GM12875 (cell line): ENCODE results near the gene PAX2.

Experiments
- H3K4me3 ChIP-seq: one replicate; pipeline ENCODE4 v1.5.1; 2011; ENCODE audit warnings: low read depth, low read length, control low read depth
- CTCF ChIP-seq: IDR thresholded peaks from 2 replicates; pipeline ENCODE4 v1.5.1; 2011; ENCODE audit warnings: low read depth, mild to moderate bottlenecking, control low read depth, inconsistent platforms, low read length, moderate library complexity, borderline replicate concordance; ENCODE audit not compliant: insufficient read depth

PAX2 gene

GRCh38 chr10:100805543-100806355, 60.4 kb downstream of the PAX2 start:
- TF ChIP-seq CTCF = no peak
- no peak overlapping the region for H3K4me3 ChIP-seq

- H3K4me3 ChIP-seq = no peak overlapping the region
- TF ChIP-seq CTCF = no peak
These were observed 60.9 kb downstream of the PAX2 start for GRCh38 chr10:100806356-100806645.

GRCh38 chr10:100807241-100807951, 62.0 kb downstream of the PAX2 start:
- no peak for TF ChIP-seq CTCF
- H3K4me3 ChIP-seq = no peak overlapping the region

- H3K4me3 ChIP-seq = no peak overlapping the region
- TF ChIP-seq CTCF = no peak
These were observed 63.5 kb downstream of the PAX2 start for GRCh38 chr10:100808876-100809275.

GRCh38 chr10:100810091-100810834, 64.9 kb downstream of the PAX2 start:
- no peak overlapping the region for H3K4me3 ChIP-seq
- no peak for TF ChIP-seq CTCF

GRCh38 chr10:100810835-100811116, 65.4 kb downstream of the PAX2 start:
- H3K4me3 ChIP-seq = no peak overlapping the region
- TF ChIP-seq CTCF = no peak
